K562 treated with DMSO at 1 percent for 4 hours (cell line): Measurements from ENCODE around the gene MYNN. TPM values are rescaled to one million over a fixed set of nuclear protein-coding genes. Genes with fewer than 3 reads are reported as not detected.

Experiments used
- total RNA-seq: library from RNA; unstranded; fragments of 300-600 nt; gene quantifications from 2 replicates; pipeline ENCODE4 v1.2.3, GENCODE V29; 2022; ENCODE audit not compliant: insufficient read depth

Gene MYNN
- 8.5 and 10.2 TPM in 2 replicates for total RNA-seq

DNA sequence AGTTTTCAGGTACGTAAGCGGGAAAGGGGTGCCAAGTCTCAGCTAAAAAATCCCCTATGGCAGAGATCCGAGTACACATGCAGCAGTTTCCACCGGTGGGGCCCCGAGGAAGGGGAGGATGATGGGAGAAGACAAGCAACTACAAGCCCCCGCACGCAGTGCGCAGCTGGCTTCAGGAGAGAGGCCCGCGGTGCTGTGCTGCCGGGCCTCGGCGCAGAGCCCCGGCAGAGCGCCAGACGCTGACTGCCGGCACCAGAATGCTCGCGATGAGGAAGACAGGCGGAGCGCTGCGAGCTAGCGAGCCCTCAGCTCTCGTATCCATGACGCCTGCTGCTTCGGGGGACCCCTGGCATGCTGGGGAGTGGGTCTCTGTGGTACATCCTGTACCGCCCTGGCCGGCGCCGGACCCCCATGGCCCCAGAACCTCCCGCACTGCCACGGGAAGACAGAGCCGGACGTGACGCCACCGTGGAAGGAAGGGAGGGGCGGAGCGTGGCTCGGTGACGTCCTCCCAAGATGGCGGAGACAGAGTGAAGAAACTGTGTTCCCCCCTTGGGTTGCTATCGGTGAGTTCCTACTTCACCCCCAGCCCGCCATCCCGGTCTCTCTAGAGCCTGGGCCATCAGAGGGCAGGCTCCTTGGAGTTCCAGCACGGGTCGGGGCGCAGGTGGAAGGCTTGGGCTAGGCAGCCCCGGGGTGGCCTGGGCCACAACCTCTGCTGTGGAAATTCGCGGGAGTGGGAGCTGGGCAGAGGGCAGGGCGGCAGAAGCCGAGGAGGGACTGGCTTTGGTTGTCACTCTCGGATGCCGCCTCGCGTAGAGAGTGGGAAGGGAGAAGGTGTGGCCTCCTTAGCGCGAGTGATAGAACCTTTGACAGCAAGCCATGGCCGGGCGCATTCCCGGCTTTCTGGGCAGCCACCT lies at the start of gene MYNN:
TSS of gene MYNN (plus strand) at position 500 of the 920 bp plus-strand sequence. CDS start 900 bp downstream, outside the sequence.

DNA sequence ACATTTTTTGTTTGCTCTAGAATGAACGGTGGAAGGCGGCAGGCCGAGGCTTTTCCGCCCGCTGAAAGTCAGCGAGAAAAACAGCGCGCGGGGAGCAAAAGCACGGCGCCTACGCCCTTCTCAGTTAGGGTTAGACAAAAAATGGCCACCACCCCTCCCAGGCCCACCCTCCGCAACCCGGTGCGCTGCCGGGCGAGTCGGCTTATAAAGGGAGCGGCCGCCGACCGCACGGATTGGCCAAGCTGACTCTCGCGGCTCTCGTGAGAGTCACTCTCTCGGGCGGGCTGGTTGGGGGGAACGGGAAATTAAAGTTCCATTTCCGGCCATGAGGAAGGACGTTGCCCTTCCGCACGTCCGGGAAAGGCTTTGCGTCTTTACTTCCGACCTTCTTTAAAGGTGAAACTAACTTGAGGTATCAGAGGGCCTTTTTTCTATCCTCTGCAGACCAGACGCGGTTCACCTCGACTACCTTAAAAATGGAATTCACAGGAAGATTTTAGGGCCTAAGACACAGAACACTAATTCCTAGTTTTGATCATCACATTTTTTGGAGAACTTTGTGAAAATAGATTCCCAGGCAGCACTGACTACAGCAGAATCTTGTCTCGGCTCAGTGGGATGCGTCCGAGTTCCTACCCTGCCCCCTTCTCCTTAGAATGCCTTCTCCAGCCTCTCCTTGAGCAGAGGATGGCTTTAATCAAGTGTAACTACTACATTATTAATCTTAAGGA lies 8.1 kb upstream of the MYNN start, which contains the start of gene TERC:
TSS of gene TERC (minus strand) at position 179 of the 731 bp plus-strand sequence.

DNA sequence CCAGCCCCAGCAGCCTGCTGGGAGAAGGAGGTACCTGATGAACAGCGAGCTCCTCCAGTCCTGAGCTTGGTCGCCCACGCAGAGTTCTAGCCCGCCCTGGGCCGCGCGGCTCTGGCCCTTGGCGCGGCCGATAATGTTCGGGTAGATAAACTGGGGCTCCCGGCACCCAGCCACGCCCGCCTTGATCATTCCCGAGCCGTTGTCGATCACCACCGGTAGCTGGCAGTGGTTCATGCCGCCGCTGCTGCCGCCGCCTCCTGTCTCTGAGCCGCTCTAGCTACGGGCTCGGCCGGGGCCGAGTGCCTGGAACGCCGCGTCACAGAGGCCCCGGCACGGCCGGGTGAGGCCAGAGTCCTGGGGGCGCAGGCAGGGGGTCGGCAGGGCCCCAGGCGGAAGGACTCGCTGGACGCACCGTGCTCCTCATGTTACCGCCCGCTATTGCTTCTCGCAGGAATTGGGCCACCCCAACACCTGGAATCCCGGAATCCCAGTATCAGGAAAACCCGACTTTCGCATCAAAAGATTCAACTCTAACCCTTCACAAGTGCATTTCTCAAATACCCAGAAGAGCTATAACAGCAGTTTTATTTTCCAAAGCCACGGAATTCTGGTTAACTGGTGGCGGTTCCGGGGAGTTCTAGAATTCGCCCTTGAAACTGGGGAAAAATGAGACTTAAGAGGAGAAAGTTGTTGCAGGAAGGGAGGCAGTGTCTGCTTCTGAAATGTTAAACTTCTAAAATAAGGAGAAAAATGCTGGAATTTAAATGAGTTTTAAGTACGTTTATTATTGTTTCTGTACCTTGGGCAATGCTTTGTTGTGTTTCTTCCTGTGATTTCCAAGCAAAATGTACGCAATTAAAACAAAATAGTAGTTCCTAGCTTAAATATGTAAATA lies 3.7 kb upstream of the MYNN start, which contains the start of gene ACTRT3:
TSS of gene ACTRT3 (minus strand) at position 275 of the 895 bp plus-strand sequence. CDS start at position 234, 41 bp downstream.

DNA sequence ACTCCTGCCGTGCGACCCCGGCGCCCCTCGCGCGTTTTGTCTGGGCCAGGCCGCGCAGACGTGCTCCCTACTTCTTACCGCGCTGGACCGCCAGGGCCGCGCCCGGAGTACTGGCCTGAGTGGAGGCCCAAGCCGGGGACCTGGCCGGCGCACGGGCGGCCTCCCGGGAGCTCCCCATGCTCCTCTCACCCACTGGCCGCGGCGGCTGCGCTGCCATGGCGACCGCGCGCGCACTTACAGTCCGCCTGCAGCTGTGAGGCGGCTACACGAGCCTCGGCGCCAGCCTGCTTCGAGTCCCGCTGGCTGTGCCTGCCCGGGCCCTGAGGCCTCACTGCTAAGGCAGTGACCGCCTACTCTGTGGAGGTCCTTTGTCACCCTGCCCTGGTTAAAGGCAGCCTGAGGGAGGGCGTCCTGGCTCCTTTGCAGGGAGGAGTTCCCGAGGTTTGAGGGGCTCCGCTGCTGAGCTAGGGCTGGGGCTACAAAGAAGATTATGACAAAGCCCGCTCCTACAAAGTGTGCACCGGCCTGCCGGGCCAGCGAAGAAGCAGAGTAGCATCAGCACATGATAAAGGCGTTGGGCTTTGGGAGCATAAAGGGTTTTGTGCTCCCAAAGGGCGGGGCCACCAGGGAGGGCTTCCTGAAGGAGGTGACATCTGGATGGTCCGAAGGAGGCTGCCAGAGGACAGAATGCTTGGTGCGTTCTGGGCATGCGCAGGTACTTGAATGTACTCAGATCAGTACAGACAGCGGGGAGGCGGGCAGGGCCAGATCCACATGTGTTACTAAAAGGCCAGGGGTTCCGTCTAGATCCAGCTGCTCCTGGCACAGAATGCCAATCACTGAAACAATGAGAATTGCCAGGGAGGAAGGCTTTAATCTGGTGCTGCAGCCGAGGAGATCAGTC lies 39.4 kb downstream of the MYNN start, which contains the start of the genes LRRC34 and LRRIQ4:
TSS of gene LRRC34 (minus strand) at position 573 of the 904 bp plus-strand sequence. CDS start at position 217, 356 bp downstream.
TSS of gene LRRIQ4 (plus strand) at position 539 of the 904 bp plus-strand sequence. CDS start 9,052 bp downstream, outside the sequence.

Other genes with a start within 250 kb of the MYNN start
- gene MECOM, start 109.7 kb upstream of the MYNN start, total RNA-seq, result 2.4 and 5.5 TPM in 2 replicates
- not detected in 2 replicates for gene TERC, start 8.3 kb upstream of the MYNN start, total RNA-seq
- not detected in 2 replicates for gene ACTRT3, start 3.8 kb upstream of the MYNN start, total RNA-seq
- gene LRRIQ4, start 39.5 kb downstream of the MYNN start, total RNA-seq, result not detected in 2 replicates
- not detected in 2 replicates for gene LRRC34, start 39.5 kb downstream of the MYNN start, total RNA-seq
- not detected in 2 replicates for gene LRRC31, start 96.5 kb downstream of the MYNN start, total RNA-seq
- not detected in 2 replicates for gene SAMD7, start 138.2 kb downstream of the MYNN start, total RNA-seq
- 36.3 and 39.7 TPM in 2 replicates for gene SEC62, start 193.4 kb downstream of the MYNN start, total RNA-seq